Breast epithelium (tissue), 4 donors: ENCODE results near the gene PRRC2B. TPM values are rescaled to one million over a fixed set of nuclear protein-coding genes. Genes with fewer than 3 reads are reported as not detected.

ENCODE experiments used
- DNase-seq, 2 donors: peaks; one replicate each; pipeline ENCODE4 v3.0.0-alpha.2; 2019; ENCODE audit warnings: low spot score in 2 of 2
- H3K27ac ChIP-seq, 2 donors: fragments of 200-600 bp; sonication (generic) in 1 of 2; one replicate each; pipeline ENCODE4 v1.5.1; 2016 to 2019; ENCODE audit warnings: mild to moderate bottlenecking in 1 of 2
- H3K27me3 ChIP-seq, 2 donors: fragments of 200-600 bp; sonication (generic) in 1 of 2; one replicate each; pipeline versions ENCODE4 v1.5.1 to v1.6.0; 2017 to 2019; ENCODE audit warnings: control low read depth in 1 of 2, mild to moderate bottlenecking in 1 of 2
- H3K36me3 ChIP-seq: fragments of 200-600 bp; one replicate; pipeline ENCODE4 v1.5.1; 2019
- H3K4me1 ChIP-seq, 2 donors: fragments of 200-600 bp; sonication (generic); one replicate each; pipeline ENCODE4 v1.5.1; 2016 to 2019; ENCODE audit warnings: control low read depth in 1 of 2
- H3K4me3 ChIP-seq, 3 donors: fragments of 200-600 bp; sonication (generic); 1 replicate in 2 of 3; 2 replicates in 1 of 3; pipeline ENCODE4 v1.5.1; 2016 to 2019; ENCODE audit warnings: mild to moderate bottlenecking in 3 of 3, moderate library complexity in 2 of 3
- H3K9me3 ChIP-seq, 2 donors: fragments of 200-600 bp; sonication (generic) in 1 of 2; one replicate each; pipeline ENCODE4 v1.5.1; 2016 to 2019; ENCODE audit warnings: control low read depth in 1 of 2
- CTCF ChIP-seq, 3 donors: fragments of 450-650 bp; IDR thresholded peaks; one replicate each; pipeline ENCODE4 v1.5.1; 2016 to 2017; ENCODE audit warnings: antibody characterized with exemption in 3 of 3, mild to moderate bottlenecking in 3 of 3, moderate library complexity in 3 of 3
- POLR2A ChIP-seq: fragments of 450-650 bp; IDR thresholded peaks from one replicate; pipeline ENCODE4 v1.6.1; 2016; ENCODE audit warnings: antibody characterized with exemption, mild to moderate bottlenecking, moderate library complexity
- POLR2AphosphoS5 ChIP-seq, 3 donors: sonication (generic); formaldehyde crosslinking; IDR thresholded peaks; one replicate each; pipeline ENCODE4 v1.6.1; 2017; ENCODE audit warnings: antibody characterized with exemption in 3 of 3
- intact Hi-C: fragments of 100-400 bp; cut with DNase I; formaldehyde crosslinking; loops from one replicate; pipeline ENCODE4 v1.15.1; 2023; ENCODE audit warnings: low total_unique reads
- total RNA-seq, 3 donors: library from RNA; depleted of rRNA; stranded (reverse); fragments of >200 nt; gene quantifications; one replicate each; pipeline ENCODE4 v1.1.0, GENCODE V29; 2016

The PRRC2B gene
- total RNA-seq, 3 donors from 2014 or later = 95.9 to 143 (median 102) TPM

- Histone ChIP-seq H3K27ac (peak overlapping the region; percentile 70 to 78), H3K4me3 (peak overlapping the region in 2 of 3 donors; percentile 13 to 27), H3K27me3 (no peaks in the 10 kb centered on the region), H3K4me1 (peaks cover 30 to 63% of the 10 kb centered on the region in 2 donors), H3K36me3 (no peaks in the 10 kb centered on the region), H3K9me3 (no peaks in the 10 kb centered on the region)
- intact Hi-C loops = no loop called here
- DNase-seq = peak; percentile 87 to 89
- TF ChIP-seq POLR2A = no peak
- peak; percentile 75 to 95 (median 92) for TF ChIP-seq POLR2AphosphoS5 (IDR thresholded peaks at IDR 0.05)
These were observed 9.0 kb downstream of the PRRC2B start for GRCh38 chr9:131402738-131403492.

GRCh38 chr9:131403493-131403773, 9.5 kb downstream of the PRRC2B start:
- Histone ChIP-seq H3K4me1 (peaks cover 25 to 63% of the 10 kb centered on the region in 2 donors), H3K4me3 (no peak overlapping the region), H3K27ac (peak overlapping the region; percentile 70 to 78), H3K36me3 (no peaks in the 10 kb centered on the region), H3K9me3 (no peaks in the 10 kb centered on the region), H3K27me3 (no peaks in the 10 kb centered on the region)
- intact Hi-C loops = no loop called here
- no peak for DNase-seq
- TF ChIP-seq POLR2A = no peak
- no peak for TF ChIP-seq CTCF (IDR thresholded peaks at IDR 0.05)
- no peak for TF ChIP-seq POLR2AphosphoS5 (IDR thresholded peaks at IDR 0.05)

- Histone ChIP-seq H3K27ac (peak overlapping the region; percentile 68 to 74), H3K9me3 (no peaks in the 10 kb centered on the region), H3K27me3 (no peaks in the 10 kb centered on the region), H3K4me3 (no peak overlapping the region), H3K4me1 (peaks cover 19 to 62% of the 10 kb centered on the region in 2 donors), H3K36me3 (no peaks in the 10 kb centered on the region)
- intact Hi-C loops = no loop called here
- DNase-seq = no peak
- no peak for TF ChIP-seq POLR2A
- TF ChIP-seq POLR2AphosphoS5 (IDR thresholded peaks at IDR 0.05) = no peak
- no peak for TF ChIP-seq CTCF (IDR thresholded peaks at IDR 0.05)
These were observed 10.7 kb downstream of the PRRC2B start for GRCh38 chr9:131404581-131404980.

GRCh38 chr9:131404987-131405386, 11.1 kb downstream of the PRRC2B start:
- Histone ChIP-seq H3K27me3 (no peaks in the 10 kb centered on the region), H3K36me3 (no peaks in the 10 kb centered on the region), H3K9me3 (no peaks in the 10 kb centered on the region), H3K4me3 (no peak overlapping the region), H3K27ac (peak overlapping the region; percentile 68 to 74), H3K4me1 (peaks cover 19 to 66% of the 10 kb centered on the region in 2 donors)
- DNase-seq = no peak
- intact Hi-C loops = no loop called here
- TF ChIP-seq CTCF (IDR thresholded peaks at IDR 0.05) (no peak), POLR2AphosphoS5 (IDR thresholded peaks at IDR 0.05) (no peak), POLR2A (no peak)

GRCh38 chr9:131405428-131405827, 11.5 kb downstream of the PRRC2B start:
- peaks cover 19 to 70% of the 10 kb centered on the region in 2 donors for H3K4me1 ChIP-seq

More at GRCh38 chr9:131405428-131405827, 11.5 kb downstream of the PRRC2B start:
- Histone ChIP-seq H3K4me3 (peak overlapping the region in 1 of 3 donors; percentile 40), H3K27me3 (no peaks in the 10 kb centered on the region), H3K36me3 (no peaks in the 10 kb centered on the region), H3K27ac (peak overlapping the region; percentile 68 to 74), H3K9me3 (no peaks in the 10 kb centered on the region)
- DNase-seq = no peak
- TF ChIP-seq POLR2A (no peak), POLR2AphosphoS5 (IDR thresholded peaks at IDR 0.05) (no peak), CTCF (IDR thresholded peaks at IDR 0.05) (no peak)
- intact Hi-C loops = no loop called here
